HG02588 (cell line): Measurements from ENCODE around the gene RIF1.
"Not testable (repeated sequence)": the region's sequence is repeated elsewhere in the genome, so short reads cannot be mapped to it uniquely, and the experiment has no call there.

Source experiments
- ATAC-seq: cut with Tn5 transposase; IDR thresholded peaks from one replicate; pipeline ENCODE4 v1.9.1; 2021; ENCODE audit warnings: mild to moderate bottlenecking, moderate library complexity; ENCODE audit not compliant: unreplicated experiment

RIF1 gene

GRCh38 chr2:151408788-151409600 is 708 bp upstream of the RIF1 start:
- ATAC-seq, result no peak

- peak; percentile 30 for ATAC-seq
Measured at GRCh38 chr2:151410485-151410834, 758 bp downstream of the RIF1 start.

- no peak for ATAC-seq
Measured at GRCh38 chr2:151417650-151418049, 7.9 kb downstream of the RIF1 start.

GRCh38 chr2:151421681-151422080 is 12.0 kb downstream of the RIF1 start:
- not testable (repeated sequence) for ATAC-seq

- ATAC-seq, result peak; percentile 70
Measured at GRCh38 chr2:151422917-151423439, 13.3 kb downstream of the RIF1 start.

GRCh38 chr2:151423760-151424159 is 14.1 kb downstream of the RIF1 start:
- no peak for ATAC-seq

- no peak for ATAC-seq
Measured at GRCh38 chr2:151437630-151438029, 27.9 kb downstream of the RIF1 start.

GRCh38 chr2:151438506-151438905 is 28.8 kb downstream of the RIF1 start:
- no peak for ATAC-seq

GRCh38 chr2:151439127-151439526 is 29.4 kb downstream of the RIF1 start:
- no peak for ATAC-seq

GRCh38 chr2:151459358-151459757 is 49.7 kb downstream of the RIF1 start:
- no peak for ATAC-seq

GRCh38 chr2:151465771-151466170 is 56.1 kb downstream of the RIF1 start:
- ATAC-seq, result no peak

- no peak for ATAC-seq
Measured at GRCh38 chr2:151470556-151470955, 60.9 kb downstream of the RIF1 start.

- no peak for ATAC-seq
Measured at GRCh38 chr2:151472966-151473365, 63.3 kb downstream of the RIF1 start.

GRCh38 chr2:151475071-151475470 is 65.4 kb downstream of the RIF1 start:
- ATAC-seq, result no peak

- ATAC-seq, result no peak
Measured at GRCh38 chr2:151476287-151476686, 66.6 kb downstream of the RIF1 start.

GRCh38 chr2:151478011-151478410 is 68.3 kb downstream of the RIF1 start:
- ATAC-seq, result no peak

- no peak for ATAC-seq
Measured at GRCh38 chr2:151481744-151482143, 72.0 kb downstream of the RIF1 start.

- ATAC-seq, result no peak
Measured at GRCh38 chr2:151482171-151482725, 72.5 kb downstream of the RIF1 start.

GRCh38 chr2:151483546-151483945 is 73.8 kb downstream of the RIF1 start:
- no peak for ATAC-seq

- ATAC-seq, result no peak
Measured at GRCh38 chr2:151484100-151484499, 74.4 kb downstream of the RIF1 start.

GRCh38 chr2:151486053-151486452 is 76.4 kb downstream of the RIF1 start:
- no peak for ATAC-seq

- ATAC-seq, result no peak
Measured at GRCh38 chr2:151490276-151490675, 80.6 kb downstream of the RIF1 start.
